ENCODE results near the gene ZNF784. TPM values are rescaled to one million over a fixed set of nuclear protein-coding genes. Genes with fewer than 3 reads are reported as not detected.

The ZNF784 gene
- total and polyA plus RNA-seq, 2 of the 4 experiments (the other 2 are of a cell fraction), result 2.5 to 3.7 TPM

DNA sequence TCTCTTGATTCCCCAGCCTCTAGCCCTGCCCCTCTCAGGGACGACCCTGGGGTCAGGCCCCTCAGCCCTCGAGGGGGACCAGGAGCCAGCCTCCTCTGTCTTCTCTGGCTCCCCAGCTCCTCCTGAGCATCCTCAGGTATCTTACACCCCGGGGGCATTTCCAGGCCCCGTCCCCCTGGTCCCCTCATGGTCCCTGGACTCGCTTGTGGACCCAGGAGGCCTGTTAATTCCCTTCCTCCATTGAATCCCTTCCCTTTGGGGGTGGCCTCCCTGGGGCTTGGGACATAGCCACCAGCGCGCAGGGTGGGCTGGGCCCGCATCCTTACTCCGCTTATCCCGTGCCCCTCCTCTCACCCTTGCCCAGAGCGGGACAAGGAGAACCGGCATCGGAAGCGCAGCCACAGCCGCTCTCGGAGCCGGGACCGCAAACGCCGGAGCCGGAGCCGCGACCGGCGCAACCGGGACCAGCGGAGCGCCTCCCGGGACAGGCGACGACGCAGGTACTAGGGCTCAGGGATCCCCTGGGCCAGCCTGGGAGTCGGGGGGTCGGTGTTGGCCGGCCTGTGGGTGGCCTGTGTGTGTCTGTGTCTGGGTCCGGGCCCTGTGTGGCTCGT lies 34.6 kb upstream of the ZNF784 start:
- Histone ChIP-seq H3K18ac (ENCODE audit: low read depth, low read length) (no peak overlapping the region), H3K36me3 (ENCODE audit: control insufficient read depth, insufficient read depth, low read length) (peaks cover 45% of the 10 kb centered on the region), H2BK15ac (ENCODE audit: low read depth, low read length) (no peak overlapping the region), H3K27ac (ENCODE audit: insufficient read depth, low read length) (no peak overlapping the region), H4K20me1 (ENCODE audit: insufficient read depth, low read length) (peaks cover 92% of the 10 kb centered on the region), H3K23ac (ENCODE audit: low read depth, low read length) (no peak overlapping the region), H2BK5ac (ENCODE audit: low read depth, low read length, poor library complexity, severe bottlenecking) (no peak overlapping the region), H3K4me2 (ENCODE audit: low read depth, low read length) (no peak overlapping the region), H3K4me1 (ENCODE audit: control insufficient read depth, insufficient read depth, low read length) (peaks cover 10% of the 10 kb centered on the region), H3K27me3 (ENCODE audit: control insufficient read depth, insufficient read depth, low read length) (no peaks in the 10 kb centered on the region), H3K9me3 (ENCODE audit: control insufficient read depth, insufficient read depth, low read length) (no peaks in the 10 kb centered on the region), H4K8ac (ENCODE audit: low read depth in 2 of 2, low read length in 2 of 2) (no peak overlapping the region), H2AK5ac (ENCODE audit: low read depth, low read length) (no peak overlapping the region), H3K4me3 (ENCODE audit: insufficient read depth, low read depth, low read length) (no peak overlapping the region), H3K79me1 (ENCODE audit: low read depth in 1 of 2, low read length in 2 of 2) (peaks cover 12 to 44% of the 10 kb centered on the region in 2 experiments), H3K56ac (ENCODE audit: extremely low read depth, insufficient read depth, low read length) (no peak overlapping the region), H3K9ac (ENCODE audit: low read depth, low read length) (no peak overlapping the region), H2BK120ac (ENCODE audit: low read depth, low read length) (no peak overlapping the region), H4K91ac (ENCODE audit: insufficient read depth, low read depth, low read length) (no peak overlapping the region), H2AK9ac (replicated peaks; ENCODE audit: low read depth, low read length, poor library complexity) (no peak overlapping the region), H3K9me1 (ENCODE audit: insufficient read depth, low read length) (peaks cover 13% of the 10 kb centered on the region), H3K4ac (ENCODE audit: low read depth, low read length) (no peak overlapping the region), H4K5ac (ENCODE audit: low read depth, low read length) (no peak overlapping the region), H3K14ac (replicated peaks; ENCODE audit: low read depth, low read length) (no peak overlapping the region), H2BK20ac (ENCODE audit: low read depth, low read length) (no peak overlapping the region), H2AFZ (replicated peaks; ENCODE audit: low read length, poor library complexity) (no peak overlapping the region)
- POLR2A ChIA-PET (ENCODE audit: unreplicated experiment), result no interaction called here
- no peak for DNase-seq
- BruUV-seq (replicated peaks), result no TSS peak
- WGBS, 2 experiments (ENCODE audit: extremely low coverage in 2 of 2, insufficient read length in 1 of 2), result 84% methylated on average over 13 of the region's 37 CpGs; no CpG with 5 or more reads in 1 of the 2 experiments
- in situ Hi-C loops (cut with MboI; ENCODE audit: low sequenced_read_pairs), result loop anchor here (25.0 kb wide), 2 partner anchors 1197 to 1522 kb away; partner anchors contain the start of genes CDC42EP5, CNOT3 and LENG9
- no peak for TF ChIP-seq BHLHE40 (IDR thresholded peaks at IDR 0.05; ENCODE audit: low read depth, low read length)
- TF ChIP-seq RAD21 (IDR thresholded peaks at IDR 0.05; ENCODE audit: low read length), result no peak
- no peak for TF ChIP-seq CTCF (conservative IDR thresholded peaks at IDR 0.05; ENCODE audit: low read depth, low read length)
- CTCF ChIA-PET, result no interaction called here
- dilution Hi-C loops (cut with HindIII; ENCODE audit: low sequenced_read_pairs, unreplicated experiment), result no loop called here
- no peak for ATAC-seq (ENCODE audit: low read depth)
- intact Hi-C loops (cut with micrococcal nuclease), result no loop called here

All from IMR-90 (cell line).